22Rv1 (cell line): ENCODE data around the gene HLA-E.
A peak's percentile ranks its signal among the peaks of the same experiment; 100 is the strongest.

ENCODE experiments used
- H3K27ac ChIP-seq: fragments of 450-650 bp; 2 replicates; pipeline ENCODE4 v1.5.1; 2017
- CTCF ChIP-seq: fragments of 450-650 bp; IDR thresholded peaks from 2 replicates; pipeline ENCODE4 v1.5.1; 2017; ENCODE audit warnings: mild to moderate bottlenecking
- ZFX ChIP-seq: fragments of 450-650 bp; IDR thresholded peaks from 2 replicates; pipeline ENCODE4 v1.6.1; 2017; ENCODE audit warnings: antibody characterized with exemption, borderline replicate concordance

Gene HLA-E

DNA sequence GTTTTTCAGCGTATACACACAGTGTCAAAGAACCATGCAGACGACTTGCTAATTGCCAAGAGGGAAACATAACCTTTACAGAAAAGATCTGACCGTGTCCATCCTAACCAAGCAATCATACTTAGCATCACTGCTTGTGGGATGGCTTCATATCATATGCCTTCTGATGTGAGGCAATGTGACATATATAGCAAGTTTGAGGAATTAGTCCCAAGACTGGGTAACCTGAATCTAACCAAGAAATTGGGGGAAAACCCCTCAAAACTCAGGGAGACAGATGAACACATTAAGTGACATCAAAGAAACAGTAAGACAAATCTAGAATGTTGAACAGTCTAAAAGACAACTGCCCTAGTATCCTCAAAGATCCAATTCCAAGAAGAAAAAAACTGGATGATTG is 48.6 kb downstream of the HLA-E start:
- no peak overlapping the region for H3K27ac ChIP-seq
- TF ChIP-seq CTCF, result no peak
- no peak for TF ChIP-seq ZFX

- TF ChIP-seq CTCF (peak; percentile 98), ZFX (no peak)
- H3K27ac ChIP-seq, result no peak overlapping the region
These were observed 52.5 kb downstream of the HLA-E start for GRCh38 chr6:30541515-30542403.

DNA sequence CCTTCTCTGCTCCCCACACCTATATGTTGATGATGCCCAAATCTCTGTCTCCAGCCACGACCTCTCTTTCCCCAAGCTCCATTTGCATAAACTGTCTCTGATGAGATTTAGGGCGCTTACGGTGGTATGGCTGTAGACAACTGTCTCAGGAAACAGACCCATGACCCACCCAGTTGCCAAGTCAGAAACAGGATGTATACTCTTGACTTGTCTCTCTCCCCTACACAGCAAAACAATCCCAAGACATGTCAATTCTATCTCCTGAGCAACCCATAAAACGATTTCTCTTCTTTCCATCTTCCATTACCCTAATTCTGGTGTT is 53.1 kb downstream of the HLA-E start:
- TF ChIP-seq CTCF, result no peak
- no peak for TF ChIP-seq ZFX
- H3K27ac ChIP-seq, result no peak overlapping the region

- no peak overlapping the region for H3K27ac ChIP-seq
- no peak for TF ChIP-seq ZFX
- TF ChIP-seq CTCF, result no peak; the same call in 1 of the 2 replicates
These were observed 53.6 kb downstream of the HLA-E start for GRCh38 chr6:30542915-30543314.
